Activated CD4-positive, CD25-positive, alpha-beta regulatory T cell treated with anti-CD3 and anti-CD28 coated beads, Interleukin-2, amount 50 U/mL, for 16 hours (primary cell): ENCODE measurements around the gene MCHR2.

ENCODE experiments used
- DNase-seq: peaks from one replicate; pipeline ENCODE4 v3.0.0-alpha.2; 2020; ENCODE audit warnings: low read depth, low spot score

Gene MCHR2

DNA sequence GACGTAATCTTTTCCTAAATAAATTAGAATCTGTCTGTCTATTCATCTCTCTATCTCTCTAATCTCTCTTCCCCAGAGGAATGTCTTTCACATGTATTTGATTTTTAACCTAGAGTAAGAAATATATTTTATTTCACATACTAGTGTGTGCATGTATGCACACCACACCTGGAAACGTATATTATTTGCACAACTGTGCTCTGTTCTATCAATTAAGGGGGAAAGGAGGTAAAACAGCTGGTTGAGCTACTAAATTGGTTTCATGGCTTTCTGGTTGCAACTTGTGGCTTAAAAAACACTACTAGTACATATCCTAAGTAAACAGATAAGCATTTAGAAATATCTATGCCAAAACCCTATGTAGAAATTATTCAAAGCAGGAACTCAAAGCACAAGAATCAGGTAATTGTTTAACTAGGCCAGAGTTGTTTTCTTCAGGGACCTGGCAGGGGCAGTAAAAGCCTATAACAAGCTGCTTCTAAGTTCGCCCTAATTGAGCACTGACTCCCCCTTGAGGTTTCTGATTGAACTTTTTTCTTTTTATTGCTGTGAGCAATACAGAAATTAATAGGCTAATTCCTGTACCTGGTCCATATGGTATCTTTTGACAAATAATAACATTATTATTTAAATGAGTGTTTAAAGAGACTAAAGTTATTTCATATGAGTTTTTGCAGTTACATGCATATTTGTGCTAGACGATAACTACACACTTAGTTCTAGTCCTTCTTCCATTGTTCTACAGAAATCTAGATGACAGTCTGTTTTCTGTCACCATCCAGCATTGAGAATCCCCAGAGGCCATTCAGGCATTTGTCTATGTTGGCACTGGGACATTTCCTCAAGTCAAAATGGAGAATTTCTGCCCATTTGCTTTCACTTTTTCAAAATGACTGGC is 88.6 kb downstream of the MCHR2 start:
- DNase-seq, result no peak

DNA sequence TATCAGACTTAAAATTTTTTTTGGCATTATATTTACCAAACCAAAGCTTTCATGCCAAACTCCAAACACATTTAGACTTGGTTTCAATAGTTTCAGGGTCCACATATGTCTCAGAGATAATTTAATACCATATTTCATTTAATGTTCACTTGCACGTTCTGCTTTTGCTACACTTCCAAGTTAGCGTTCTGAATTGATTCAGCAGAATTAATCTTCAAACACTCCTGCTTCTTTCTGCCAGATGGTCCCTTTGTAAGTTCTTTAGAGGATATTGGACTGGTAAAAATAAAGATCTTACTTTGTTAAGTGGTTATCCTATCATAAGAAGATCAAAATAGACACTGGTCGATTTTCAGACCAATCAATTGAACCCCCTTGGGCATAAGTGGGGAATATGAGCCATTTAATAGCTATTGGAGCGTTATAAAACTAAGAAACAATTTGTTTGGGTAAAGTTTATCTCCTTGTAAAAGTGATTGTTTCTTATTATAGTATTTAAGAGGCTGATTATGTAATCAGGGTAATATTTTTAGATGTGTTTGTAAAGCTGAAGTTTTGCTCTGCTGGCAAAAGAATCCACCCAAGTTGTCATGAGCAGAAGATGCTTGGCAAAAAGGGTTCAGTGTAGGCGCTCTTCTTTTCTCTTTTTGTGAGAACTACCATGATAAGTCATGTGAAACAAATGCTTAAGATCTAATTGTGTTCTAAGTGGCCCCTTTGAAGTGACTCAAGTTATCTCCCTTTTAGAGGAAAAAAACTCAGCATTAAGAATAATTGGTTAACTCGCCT is 92.2 kb downstream of the MCHR2 start:
- DNase-seq, result no peak

DNA sequence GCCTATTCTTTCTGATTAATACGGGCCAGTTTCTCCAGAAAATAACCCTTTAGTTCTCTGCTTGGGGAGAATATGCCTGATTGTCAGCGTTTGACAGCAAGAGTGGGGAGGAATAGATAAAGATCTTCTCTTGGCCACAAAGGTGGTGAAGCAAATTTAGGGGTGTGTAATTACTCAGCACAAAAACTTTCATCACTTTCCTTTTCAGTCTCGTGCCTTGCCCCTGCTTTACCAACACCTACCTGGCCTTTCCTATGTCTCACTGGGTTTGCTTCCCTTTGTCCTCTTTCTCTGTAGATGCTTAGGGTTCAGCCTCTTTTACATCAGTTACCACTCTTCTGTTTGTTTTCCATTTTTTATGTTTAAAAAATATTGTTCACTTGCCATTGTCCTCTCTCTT is 99.2 kb downstream of the MCHR2 start:
- no peak for DNase-seq

DNA sequence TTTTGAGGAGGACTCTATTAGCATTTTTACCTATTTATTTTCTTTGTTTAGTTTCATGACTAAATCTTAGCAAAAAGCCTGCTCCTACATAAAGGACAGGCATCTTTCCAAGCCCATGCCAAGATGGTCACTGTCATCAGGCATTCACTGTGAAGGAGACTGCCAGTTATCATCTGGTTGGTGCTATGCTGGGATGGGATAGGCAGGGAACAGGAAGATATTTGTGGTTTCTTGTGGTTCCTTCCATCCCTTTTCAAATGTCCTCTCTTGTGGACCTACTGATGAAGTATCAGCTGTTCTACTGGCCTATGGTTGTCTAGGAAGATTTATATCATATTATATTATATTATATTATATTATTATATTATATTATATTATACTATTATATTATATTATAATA is 107.0 kb downstream of the MCHR2 start:
- DNase-seq, result no peak

DNA sequence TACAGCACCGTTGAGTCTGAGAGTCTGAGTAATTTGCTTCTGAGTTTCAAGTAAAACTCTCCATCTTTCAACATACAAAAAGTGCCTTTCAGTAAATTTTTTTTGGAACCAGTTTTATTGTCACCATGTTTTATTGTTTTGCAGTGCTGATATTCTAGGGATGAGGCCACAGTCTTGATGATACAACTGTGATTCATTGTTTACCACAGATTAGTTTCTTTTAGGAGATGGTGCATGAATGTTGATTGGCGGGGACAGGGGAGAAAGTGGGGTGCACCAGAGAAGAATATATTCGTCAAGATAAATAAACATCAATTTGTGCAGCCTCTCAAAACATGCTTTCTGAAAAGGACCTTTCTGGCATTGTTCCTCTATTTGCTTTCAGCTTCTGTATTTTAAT is 109.0 kb downstream of the MCHR2 start:
- DNase-seq, result no peak

DNA sequence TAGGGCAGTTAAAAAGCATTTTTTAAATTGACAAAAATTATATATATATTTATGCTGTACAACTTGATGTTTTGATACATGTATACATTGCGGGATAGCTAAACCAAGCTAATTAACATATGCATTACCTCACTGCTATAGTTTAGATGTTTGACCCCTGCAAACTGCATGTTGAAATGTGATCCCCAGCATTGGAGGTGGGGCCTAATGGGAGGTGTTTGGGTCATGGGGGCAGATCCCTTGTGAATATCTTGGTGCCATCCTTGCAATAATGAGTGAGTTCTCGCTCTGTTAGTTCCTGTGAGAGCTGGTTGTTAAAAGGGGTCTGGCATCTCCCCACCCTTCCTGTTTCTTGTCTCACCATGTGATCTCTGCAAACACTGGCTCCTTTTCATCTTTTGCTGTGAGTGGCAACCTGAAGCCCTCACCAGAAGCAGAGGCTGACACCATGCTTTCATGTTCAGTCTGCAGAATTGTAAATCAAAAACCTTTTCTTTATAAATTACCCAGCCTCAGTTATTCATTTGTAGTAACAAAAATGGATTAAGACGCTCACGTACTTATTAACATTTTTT is 111.8 kb downstream of the MCHR2 start:
- no peak for DNase-seq

DNA sequence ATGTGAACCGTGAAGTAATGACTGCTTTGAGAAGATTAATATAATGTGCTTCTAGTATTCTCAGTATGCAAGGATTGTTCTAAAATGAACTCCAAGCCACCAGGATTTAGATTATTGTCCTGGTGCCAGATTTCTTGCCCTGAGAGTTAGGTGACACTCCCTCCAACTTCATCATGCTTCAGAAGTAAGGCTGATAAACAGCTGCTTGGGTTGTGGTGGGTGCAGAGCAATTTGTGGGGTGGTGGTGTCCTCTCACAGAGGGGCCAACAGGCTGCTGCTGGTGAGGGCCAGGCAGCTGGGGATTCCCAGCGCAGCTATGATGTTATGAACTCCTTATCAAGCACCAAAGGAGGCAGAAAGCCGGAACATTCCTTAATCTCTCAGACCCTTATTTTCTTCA is 114.6 kb downstream of the MCHR2 start:
- DNase-seq, result no peak

DNA sequence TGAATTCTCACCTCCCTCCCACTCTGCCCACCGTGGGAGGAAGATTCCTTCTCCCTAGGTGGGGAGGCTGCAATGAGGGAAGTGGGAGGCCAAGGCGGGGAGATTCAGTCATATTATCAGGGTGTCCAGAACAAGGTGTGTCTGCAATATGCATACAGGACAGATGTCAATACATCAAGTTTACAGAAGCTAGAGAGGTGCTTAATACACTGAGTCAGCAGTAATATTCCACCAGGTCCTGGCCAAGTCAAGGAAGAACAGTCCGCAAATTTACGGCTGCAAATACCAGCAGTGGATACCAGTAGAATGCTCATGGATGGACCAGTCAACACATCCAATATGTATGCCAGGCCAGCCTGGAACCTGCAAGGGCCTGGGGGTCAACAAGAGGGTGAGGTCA is 119.0 kb downstream of the MCHR2 start:
- DNase-seq, result no peak

DNA sequence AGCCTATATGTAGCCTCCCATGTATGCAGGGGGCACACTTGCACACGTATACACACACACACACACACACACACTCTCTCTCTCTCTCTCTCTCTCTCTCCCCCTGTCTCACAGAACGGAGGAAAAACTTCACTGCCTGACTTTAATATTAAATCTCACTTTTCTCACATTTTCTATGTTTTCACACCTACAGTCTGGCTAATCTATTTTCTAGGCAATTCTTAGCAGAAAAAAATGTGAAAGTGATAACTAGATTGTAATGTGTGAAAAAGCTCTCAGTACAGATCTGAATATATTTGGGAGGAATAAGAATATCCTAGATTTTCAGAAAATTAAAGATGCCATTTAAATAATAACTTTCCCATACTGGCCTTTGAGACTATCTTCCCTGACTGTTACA is 120.9 kb downstream of the MCHR2 start:
- no peak for DNase-seq

DNA sequence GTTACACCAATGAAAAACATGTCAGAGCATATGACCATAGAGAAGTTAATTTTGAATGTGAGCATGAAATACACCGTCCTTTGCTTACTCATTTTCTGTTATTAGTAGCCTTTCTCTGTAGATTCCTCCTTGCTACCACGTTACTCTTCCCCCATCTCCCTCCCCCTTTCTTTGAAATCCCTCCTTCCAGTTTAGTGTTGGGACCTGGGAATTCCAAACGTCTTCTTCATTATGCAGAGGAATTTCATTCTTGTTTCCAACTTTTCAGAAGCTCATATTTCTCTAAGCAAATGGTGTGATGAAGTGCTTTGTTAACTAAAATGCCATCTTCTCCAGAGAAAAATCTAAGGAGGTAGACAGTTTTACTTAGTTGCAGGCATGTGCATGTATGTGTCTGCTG is 122.4 kb downstream of the MCHR2 start:
- DNase-seq, result no peak
